Karpas-422 (cell line): ENCODE measurements around the gene ANO10. TPM values are rescaled to one million over a fixed set of nuclear protein-coding genes. Genes with fewer than 3 reads are reported as not detected.
"Not testable (repeated sequence)": the region's sequence is repeated elsewhere in the genome, so short reads cannot be mapped to it uniquely, and the experiment has no call there.

ENCODE experiments used
- DNase-seq: peaks from one replicate; pipeline ENCODE4 v3.0.0-alpha.2; 2015
- H2AFZ ChIP-seq: fragments of 200-600 bp; sonication (generic); 2 replicates; pipeline ENCODE4 v1.6.1; 2014; ENCODE audit warnings: antibody characterized with exemption, low read length, mixed read lengths
- H3K27ac ChIP-seq: fragments of 200-600 bp; sonication (generic); 2 replicates; pipeline ENCODE4 v1.5.1; 2014; ENCODE audit warnings: mild to moderate bottlenecking, low read length, moderate library complexity
- H3K27me3 ChIP-seq: fragments of 200-600 bp; sonication (generic); 2 replicates; pipeline ENCODE4 v1.6.1; 2014; ENCODE audit warnings: low read length, mixed read lengths
- H3K36me3 ChIP-seq: fragments of 200-600 bp; sonication (generic); 2 replicates; pipeline ENCODE4 v1.6.1; 2014; ENCODE audit warnings: low read length, mixed read lengths; ENCODE audit not compliant: insufficient read depth
- H3K4me1 ChIP-seq: fragments of 200-600 bp; sonication (generic); 2 replicates; pipeline ENCODE4 v1.6.1; 2014; ENCODE audit warnings: mild to moderate bottlenecking, low read length, mixed read lengths
- H3K4me2 ChIP-seq: fragments of 200-600 bp; sonication (generic); 2 replicates; pipeline ENCODE4 v1.6.1; 2014; ENCODE audit warnings: low read length, low read depth, mild to moderate bottlenecking; ENCODE audit not compliant: poor library complexity, severe bottlenecking
- H3K4me3 ChIP-seq: fragments of 200-600 bp; sonication (generic); 2 replicates; pipeline ENCODE4 v1.5.1; 2014; ENCODE audit warnings: mild to moderate bottlenecking, antibody characterized with exemption, low read length, mixed read lengths
- H3K79me2 ChIP-seq: fragments of 200-600 bp; sonication (generic); 2 replicates; pipeline ENCODE4 v1.6.1; 2014; ENCODE audit warnings: mild to moderate bottlenecking, low read length, mixed read lengths
- H3K9ac ChIP-seq: fragments of 200-600 bp; sonication (generic); 2 replicates; pipeline ENCODE4 v1.6.0; 2014; ENCODE audit warnings: low read length
- H3K9me2 ChIP-seq: fragments of 200-600 bp; sonication (generic), shearing (Covaris generic); replicated peaks from 2 replicates; pipeline ENCODE4 v1.6.0; 2014; ENCODE audit warnings: mild to moderate bottlenecking, low read length, moderate library complexity; ENCODE audit not compliant: insufficient read depth
- H3K9me3 ChIP-seq: fragments of 300-700, 200-600 bp; sonication (generic); 2 replicates; pipeline ENCODE4 v1.6.1; 2014; ENCODE audit warnings: low read length, mixed read lengths
- H4K20me1 ChIP-seq: fragments of 200-600 bp; sonication (generic); 2 replicates; pipeline ENCODE4 v1.6.1; 2014; ENCODE audit warnings: mild to moderate bottlenecking, antibody characterized with exemption, low read length, low read depth; ENCODE audit not compliant: insufficient read depth
- total RNA-seq: library from RNA; depleted of rRNA; stranded (reverse); fragments of >200 nt; shearing (Covaris generic); gene quantifications from 2 replicates; pipeline ENCODE4 v1.2.3, GENCODE V29; 2014; ENCODE audit warnings: low replicate concordance

The ANO10 gene
- total RNA-seq, 1 experiment from 2014 or later, result 3.2 TPM

- H3K9me2 ChIP-seq, result no peaks in the 10 kb centered on the region
- no peak overlapping the region for H2AFZ ChIP-seq
- no peaks in the 10 kb centered on the region for H4K20me1 ChIP-seq
- no peaks in the 10 kb centered on the region for H3K9me3 ChIP-seq
- DNase-seq, result no peak
- H3K4me1 ChIP-seq, result no peaks in the 10 kb centered on the region
- H3K9ac ChIP-seq, result no peak overlapping the region
- H3K27ac ChIP-seq, result no peak overlapping the region
- no peaks in the 10 kb centered on the region for H3K27me3 ChIP-seq
- H3K4me3 ChIP-seq, result no peak overlapping the region
- no peaks in the 10 kb centered on the region for H3K36me3 ChIP-seq
- H3K4me2 ChIP-seq, result no peak overlapping the region
- H3K79me2 ChIP-seq, result no peaks in the 10 kb centered on the region
Observed at GRCh38 chr3:43461345-43461744, 160.5 kb downstream of the ANO10 start.

- H3K9me2 ChIP-seq, H3K4me3 ChIP-seq, H3K27ac ChIP-seq, H3K79me2 ChIP-seq, H4K20me1 ChIP-seq, H3K27me3 ChIP-seq, H2AFZ ChIP-seq, H3K36me3 ChIP-seq, DNase-seq, H3K9ac ChIP-seq, H3K4me1 ChIP-seq, H3K4me2 ChIP-seq, H3K9me3 ChIP-seq: not testable (repeated sequence)
Observed at GRCh38 chr3:43457038-43457437, 164.8 kb downstream of the ANO10 start.

- Histone ChIP-seq H3K9me2 (no peaks in the 10 kb centered on the region), H3K4me3 (no peak overlapping the region), H3K79me2 (no peaks in the 10 kb centered on the region), H3K9ac (no peak overlapping the region), H3K9me3 (no peaks in the 10 kb centered on the region), H3K36me3 (no peaks in the 10 kb centered on the region), H3K4me2 (no peak overlapping the region), H4K20me1 (no peaks in the 10 kb centered on the region), H3K27me3 (no peaks in the 10 kb centered on the region), H3K4me1 (peaks cover 5% of the 10 kb centered on the region), H3K27ac (no peak overlapping the region), H2AFZ (no peak overlapping the region)
- DNase-seq, result no peak
Observed at GRCh38 chr3:43455233-43455632, 166.6 kb downstream of the ANO10 start.

- Histone ChIP-seq H3K9me3 (no peaks in the 10 kb centered on the region), H3K9ac (no peak overlapping the region), H2AFZ (no peak overlapping the region), H3K4me3 (no peak overlapping the region), H3K79me2 (no peaks in the 10 kb centered on the region), H3K27me3 (no peaks in the 10 kb centered on the region), H3K9me2 (no peaks in the 10 kb centered on the region), H3K27ac (no peak overlapping the region), H4K20me1 (no peaks in the 10 kb centered on the region), H3K36me3 (no peaks in the 10 kb centered on the region), H3K4me2 (no peak overlapping the region), H3K4me1 (peaks cover 5% of the 10 kb centered on the region)
- DNase-seq, result no peak
Observed at GRCh38 chr3:43453981-43454380, 167.8 kb downstream of the ANO10 start.

- Histone ChIP-seq H3K36me3 (no peaks in the 10 kb centered on the region), H4K20me1 (no peaks in the 10 kb centered on the region), H3K4me3 (no peak overlapping the region), H3K79me2 (no peaks in the 10 kb centered on the region), H3K27me3 (no peaks in the 10 kb centered on the region), H3K9ac (no peak overlapping the region), H3K4me2 (no peak overlapping the region), H2AFZ (no peak overlapping the region), H3K9me3 (no peaks in the 10 kb centered on the region), H3K9me2 (no peaks in the 10 kb centered on the region), H3K4me1 (peaks cover 5% of the 10 kb centered on the region), H3K27ac (no peak overlapping the region)
- no peak for DNase-seq
Observed at GRCh38 chr3:43451670-43452254, 170.0 kb downstream of the ANO10 start.

GRCh38 chr3:43448098-43448497, 173.7 kb downstream of the ANO10 start:
- H3K27ac ChIP-seq, result no peak overlapping the region
- H3K4me3 ChIP-seq, result no peak overlapping the region
- H3K9ac ChIP-seq, result no peak overlapping the region
- no peaks in the 10 kb centered on the region for H4K20me1 ChIP-seq
- peak; percentile 29 for DNase-seq
- H3K27me3 ChIP-seq, result no peaks in the 10 kb centered on the region
- no peaks in the 10 kb centered on the region for H3K9me2 ChIP-seq
- no peak overlapping the region for H3K4me2 ChIP-seq
- H2AFZ ChIP-seq, result no peak overlapping the region
- no peaks in the 10 kb centered on the region for H3K9me3 ChIP-seq
- no peaks in the 10 kb centered on the region for H3K36me3 ChIP-seq
- no peaks in the 10 kb centered on the region for H3K79me2 ChIP-seq
- H3K4me1 ChIP-seq, result no peaks in the 10 kb centered on the region

GRCh38 chr3:43445820-43446219, 176.0 kb downstream of the ANO10 start:
- Histone ChIP-seq H3K36me3 (no peaks in the 10 kb centered on the region), H3K4me2 (no peak overlapping the region), H3K79me2 (no peaks in the 10 kb centered on the region), H3K9ac (no peak overlapping the region), H3K9me3 (no peaks in the 10 kb centered on the region), H3K9me2 (no peaks in the 10 kb centered on the region), H2AFZ (no peak overlapping the region), H3K27ac (no peak overlapping the region), H3K27me3 (no peaks in the 10 kb centered on the region), H3K4me3 (no peak overlapping the region), H3K4me1 (no peaks in the 10 kb centered on the region), H4K20me1 (no peaks in the 10 kb centered on the region)
- no peak for DNase-seq

- no peaks in the 10 kb centered on the region for H3K79me2 ChIP-seq
- H3K9me2 ChIP-seq, result no peaks in the 10 kb centered on the region
- H3K9ac ChIP-seq, result no peak overlapping the region
- H3K9me3 ChIP-seq, result no peaks in the 10 kb centered on the region
- H2AFZ ChIP-seq, result no peak overlapping the region
- no peak overlapping the region for H3K4me3 ChIP-seq
- no peaks in the 10 kb centered on the region for H3K36me3 ChIP-seq
- no peak overlapping the region for H3K4me2 ChIP-seq
- no peak overlapping the region for H3K27ac ChIP-seq
- no peaks in the 10 kb centered on the region for H3K4me1 ChIP-seq
- H3K27me3 ChIP-seq, result no peaks in the 10 kb centered on the region
- peak; percentile 31 for DNase-seq
- no peaks in the 10 kb centered on the region for H4K20me1 ChIP-seq
Observed at GRCh38 chr3:43442872-43443395, 178.9 kb downstream of the ANO10 start.
